NK-92 treated with Interleukin-12 subunit alpha and Interleukin-12 subunit beta, amount 100 ng/mL, for 24 hours (cell line): ENCODE measurements around the gene ADGRV1.
"Not testable (repeated sequence)": the region's sequence is repeated elsewhere in the genome, so short reads cannot be mapped to it uniquely, and the experiment has no call there.

Experiments used
- DNase-seq: peaks from one replicate; lab custom pipeline; 2025; lab: John Stamatoyannopoulos, UW

Gene ADGRV1

GRCh38 chr5:90822062-90822461 is 263.5 kb downstream of the ADGRV1 start:
- DNase-seq = not testable (repeated sequence)

GRCh38 chr5:90824436-90824835 is 265.8 kb downstream of the ADGRV1 start:
- DNase-seq = no peak

GRCh38 chr5:90830058-90830457 is 271.5 kb downstream of the ADGRV1 start:
- DNase-seq = no peak

- no peak for DNase-seq
Measured at GRCh38 chr5:90833753-90834152, 275.2 kb downstream of the ADGRV1 start.

- DNase-seq = no peak
Measured at GRCh38 chr5:90834711-90835110, 276.1 kb downstream of the ADGRV1 start.

- DNase-seq = no peak
Measured at GRCh38 chr5:90843443-90843842, 284.8 kb downstream of the ADGRV1 start.

- no peak for DNase-seq
Measured at GRCh38 chr5:90844931-90845330, 286.3 kb downstream of the ADGRV1 start.

GRCh38 chr5:90845723-90846554 is 287.3 kb downstream of the ADGRV1 start:
- no peak for DNase-seq

GRCh38 chr5:90847606-90848005 is 289.0 kb downstream of the ADGRV1 start:
- DNase-seq = not testable (repeated sequence)

- no peak for DNase-seq
Measured at GRCh38 chr5:90849939-90850338, 291.3 kb downstream of the ADGRV1 start.

GRCh38 chr5:90852531-90852930 is 293.9 kb downstream of the ADGRV1 start:
- DNase-seq = no peak

GRCh38 chr5:90853750-90854149 is 295.2 kb downstream of the ADGRV1 start:
- DNase-seq = no peak

- no peak for DNase-seq
Measured at GRCh38 chr5:90854169-90854568, 295.6 kb downstream of the ADGRV1 start.

- no peak for DNase-seq
Measured at GRCh38 chr5:90855296-90856010, 296.9 kb downstream of the ADGRV1 start.

GRCh38 chr5:90861843-90862586 is 303.4 kb downstream of the ADGRV1 start:
- no peak for DNase-seq

GRCh38 chr5:90865180-90865579 is 306.6 kb downstream of the ADGRV1 start:
- DNase-seq = no peak

GRCh38 chr5:90866333-90866732 is 307.7 kb downstream of the ADGRV1 start:
- DNase-seq = no peak

GRCh38 chr5:90866915-90867731 is 308.5 kb downstream of the ADGRV1 start:
- DNase-seq = no peak

GRCh38 chr5:90868799-90869198 is 310.2 kb downstream of the ADGRV1 start:
- no peak for DNase-seq

GRCh38 chr5:90871391-90871991 is 312.9 kb downstream of the ADGRV1 start:
- no peak for DNase-seq

GRCh38 chr5:90873033-90873517 is 314.5 kb downstream of the ADGRV1 start:
- no peak for DNase-seq
